Mesenchymal stem cell (in vitro differentiated cells and primary cell): ENCODE data around the gene CRK.

ENCODE experiments used
- DNase-seq: peaks from one replicate; pipeline ENCODE4 v3.0.0-alpha.2; 2013
- H2AFZ ChIP-seq: one replicate; pipeline ENCODE4 v1.6.1; 2013; ENCODE audit warnings: low read depth, mild to moderate bottlenecking, control low read depth, inconsistent platforms, low read length, moderate library complexity
- H2AK5ac ChIP-seq: 2 replicates; pipeline ENCODE4 v1.6.1; 2013; ENCODE audit warnings: low read length, moderate library complexity, mild to moderate bottlenecking, inconsistent platforms; ENCODE audit not compliant: severe bottlenecking
- H2BK120ac ChIP-seq: one replicate; pipeline ENCODE4 v1.6.1; 2013; ENCODE audit warnings: low read depth, mild to moderate bottlenecking, inconsistent platforms, low read length, moderate library complexity
- H2BK12ac ChIP-seq, 2 experiments: one replicate each; pipeline ENCODE4 v1.6.1; 2013; ENCODE audit warnings: inconsistent platforms in 2 of 2, low read length in 2 of 2, mild to moderate bottlenecking in 2 of 2, moderate library complexity in 2 of 2, control low read depth in 1 of 2
- H2BK15ac ChIP-seq: one replicate; pipeline ENCODE4 v1.6.1; 2013; ENCODE audit warnings: mild to moderate bottlenecking, low read depth, inconsistent platforms; ENCODE audit not compliant: poor library complexity, severe bottlenecking
- H2BK5ac ChIP-seq: 2 replicates; pipeline ENCODE4 v1.6.1; 2013; ENCODE audit warnings: low read depth, mild to moderate bottlenecking, low read length, control low read depth, inconsistent platforms; ENCODE audit not compliant: poor library complexity, severe bottlenecking
- H3K14ac ChIP-seq, 2 experiments: one replicate each; pipeline ENCODE4 v1.6.1; 2013; ENCODE audit warnings: inconsistent platforms in 2 of 2, low read length in 2 of 2, control low read depth in 1 of 2, mild to moderate bottlenecking in 1 of 2, moderate library complexity in 1 of 2
- H3K18ac ChIP-seq, 2 experiments: one replicate each; pipeline ENCODE4 v1.6.1; 2013; ENCODE audit warnings: inconsistent platforms in 2 of 2, low read length in 2 of 2, control low read depth in 1 of 2, low read depth in 1 of 2, mild to moderate bottlenecking in 1 of 2
- H3K23ac ChIP-seq, 2 experiments: one replicate each; pipeline ENCODE4 v1.6.1; 2013; ENCODE audit warnings: inconsistent platforms in 2 of 2, low read length in 2 of 2, mild to moderate bottlenecking in 2 of 2, moderate library complexity in 2 of 2, control low read depth in 1 of 2
- H3K27ac ChIP-seq: 2 replicates; pipeline ENCODE4 v1.5.1; 2013; ENCODE audit warnings: mild to moderate bottlenecking, moderate library complexity, low read length, control low read depth, inconsistent platforms; ENCODE audit not compliant: poor library complexity, severe bottlenecking
- H3K27me3 ChIP-seq, 2 experiments: 2 replicates each; pipeline versions ENCODE4 v1.6.1 to v1.7.0; 2013; ENCODE audit warnings: low read length in 2 of 2, mild to moderate bottlenecking in 2 of 2, moderate library complexity in 2 of 2, control low read depth in 1 of 2, inconsistent platforms in 1 of 2; ENCODE audit not compliant: control insufficient read depth in 1 of 2, insufficient read depth in 1 of 2
- H3K36me3 ChIP-seq, 2 experiments: 2 replicates each; pipeline versions ENCODE4 v1.6.1 to v1.7.0; 2013; ENCODE audit warnings: low read length in 2 of 2, control low read depth in 1 of 2, inconsistent platforms in 1 of 2, low read depth in 1 of 2, mild to moderate bottlenecking in 1 of 2; ENCODE audit not compliant: insufficient read depth in 2 of 2, control insufficient read depth in 1 of 2
- H3K4ac ChIP-seq, 2 experiments: one replicate each; pipeline ENCODE4 v1.6.1; 2013; ENCODE audit warnings: inconsistent platforms in 2 of 2, low read length in 2 of 2, mild to moderate bottlenecking in 2 of 2, moderate library complexity in 2 of 2, control low read depth in 1 of 2, low read depth in 1 of 2
- H3K4me1 ChIP-seq: 2 replicates; pipeline ENCODE4 v1.6.1; 2013; ENCODE audit warnings: low read depth, low read length, control low read depth; ENCODE audit not compliant: control insufficient read depth, insufficient read depth
- H3K4me2 ChIP-seq: 2 replicates; pipeline ENCODE4 v1.6.1; 2013; ENCODE audit warnings: low read length, mild to moderate bottlenecking, inconsistent platforms; ENCODE audit not compliant: poor library complexity, severe bottlenecking
- H3K4me3 ChIP-seq, 2 experiments: 2 replicates each; pipeline versions ENCODE4 v1.5.1 to v1.7.0; 2013; ENCODE audit warnings: low read length in 2 of 2, mild to moderate bottlenecking in 2 of 2, control low read depth in 1 of 2, low read depth in 1 of 2; ENCODE audit not compliant: insufficient read depth in 1 of 2
- H3K79me1 ChIP-seq: replicated peaks from 2 replicates; pipeline ENCODE4 v1.6.1; 2013; ENCODE audit warnings: mild to moderate bottlenecking, control low read depth, low read length, inconsistent platforms; ENCODE audit not compliant: poor library complexity, severe bottlenecking
- H3K9ac ChIP-seq: 2 replicates; pipeline ENCODE4 v1.7.0; 2013; ENCODE audit warnings: mild to moderate bottlenecking, low read length, moderate library complexity
- H3K9me3 ChIP-seq: 2 replicates; pipeline ENCODE4 v1.7.0; 2013; ENCODE audit warnings: mild to moderate bottlenecking, low read length; ENCODE audit not compliant: control insufficient read depth
- H4K8ac ChIP-seq: one replicate; pipeline ENCODE4 v1.6.1; 2013; ENCODE audit warnings: inconsistent platforms, mild to moderate bottlenecking, low read length, moderate library complexity
- H4K91ac ChIP-seq: one replicate; pipeline ENCODE4 v1.6.1; 2013; ENCODE audit warnings: mild to moderate bottlenecking, low read length, inconsistent platforms
- WGBS: methylation state at CpG from one replicate; pipeline ENCODE4 v1.1.7; 2013; ENCODE audit warnings: mixed read lengths; 5-methylcytosine and 5-hydroxymethylcytosine counted together

Gene CRK

GRCh38 chr17:1469231-1469852 is 13.3 kb upstream of the CRK start:
- Histone ChIP-seq H3K4me1 (peaks cover 4% of the 10 kb centered on the region), H2AFZ (no peak overlapping the region), H4K8ac (peak overlapping the region; percentile 33), H3K23ac (no peak overlapping the region), H3K14ac (no peak overlapping the region), H3K27ac (no peak overlapping the region), H3K9ac (no peak overlapping the region), H2BK12ac (no peak overlapping the region), H2BK5ac (no peak overlapping the region), H3K27me3 (no peaks in the 10 kb centered on the region), H3K79me1 (peaks cover 31% of the 10 kb centered on the region), H2AK5ac (no peak overlapping the region), H3K4me3 (no peak overlapping the region), H2BK15ac (no peak overlapping the region), H3K9me3 (no peaks in the 10 kb centered on the region), H3K4me2 (no peak overlapping the region), H4K91ac (no peak overlapping the region), H3K18ac (no peak overlapping the region), H2BK120ac (no peak overlapping the region), H3K36me3 (peaks cover 84 to 96% of the 10 kb centered on the region in 2 experiments), H3K4ac (no peak overlapping the region)
- WGBS, result 94% methylated on average over 28 of the region's 28 CpGs
- DNase-seq, result no peak

- no peak overlapping the region for H2BK12ac ChIP-seq
- peak; percentile 73 for DNase-seq
- peaks cover 2% of the 10 kb centered on the region for H3K4me1 ChIP-seq
- H3K79me1 ChIP-seq, result peaks cover 25% of the 10 kb centered on the region
- no peak overlapping the region for H3K4me2 ChIP-seq
- no peak overlapping the region for H4K91ac ChIP-seq
- no peaks in the 10 kb centered on the region for H3K9me3 ChIP-seq
- no peak overlapping the region for H4K8ac ChIP-seq
- H3K4me3 ChIP-seq, result no peak overlapping the region
- H2AK5ac ChIP-seq, result no peak overlapping the region
- no peaks in the 10 kb centered on the region for H3K27me3 ChIP-seq
- H2BK15ac ChIP-seq, result no peak overlapping the region
- no peak overlapping the region for H2BK5ac ChIP-seq
- no peak overlapping the region for H3K27ac ChIP-seq
- no peak overlapping the region for H3K14ac ChIP-seq
- H2BK120ac ChIP-seq, result no peak overlapping the region
- H3K23ac ChIP-seq, result no peak overlapping the region
- no peak overlapping the region for H3K4ac ChIP-seq
- H3K9ac ChIP-seq, result no peak overlapping the region
- H2AFZ ChIP-seq, result no peak overlapping the region
- no peak overlapping the region for H3K18ac ChIP-seq
- 80% methylated on average over 21 of the region's 21 CpGs for WGBS
- peaks cover 78 to 94% of the 10 kb centered on the region in 2 experiments for H3K36me3 ChIP-seq
These were observed 12.0 kb upstream of the CRK start for GRCh38 chr17:1467898-1468492.

GRCh38 chr17:1467258-1467657 is 11.2 kb upstream of the CRK start:
- Histone ChIP-seq H3K18ac (no peak overlapping the region), H4K91ac (no peak overlapping the region), H3K27me3 (no peaks in the 10 kb centered on the region), H4K8ac (no peak overlapping the region), H2AK5ac (no peak overlapping the region), H3K79me1 (peaks cover 22% of the 10 kb centered on the region), H3K4me2 (no peak overlapping the region), H3K4me1 (peaks cover 6% of the 10 kb centered on the region), H2BK120ac (no peak overlapping the region), H2BK5ac (no peak overlapping the region), H3K36me3 (peaks cover 77 to 88% of the 10 kb centered on the region in 2 experiments), H2AFZ (no peak overlapping the region), H2BK15ac (no peak overlapping the region), H3K9ac (no peak overlapping the region), H2BK12ac (no peak overlapping the region), H3K9me3 (no peaks in the 10 kb centered on the region), H3K14ac (no peak overlapping the region), H3K4me3 (no peak overlapping the region), H3K4ac (no peak overlapping the region), H3K27ac (no peak overlapping the region), H3K23ac (no peak overlapping the region)
- DNase-seq, result no peak
- 96% methylated on average over 8 of the region's 16 CpGs for WGBS

- Histone ChIP-seq H2AK5ac (no peak overlapping the region), H2AFZ (no peak overlapping the region), H3K23ac (no peak overlapping the region), H3K27ac (no peak overlapping the region), H3K4me1 (peaks cover 12% of the 10 kb centered on the region), H3K4me3 (no peak overlapping the region), H2BK12ac (no peak overlapping the region), H4K8ac (no peak overlapping the region), H2BK5ac (no peak overlapping the region), H2BK15ac (no peak overlapping the region), H4K91ac (no peak overlapping the region), H3K36me3 (peaks cover 57% of the 10 kb centered on the region in 2 experiments), H3K14ac (no peak overlapping the region), H3K4ac (no peak overlapping the region), H3K4me2 (no peak overlapping the region), H3K9ac (no peak overlapping the region), H3K27me3 (no peaks in the 10 kb centered on the region), H2BK120ac (no peak overlapping the region), H3K18ac (no peak overlapping the region), H3K9me3 (no peaks in the 10 kb centered on the region), H3K79me1 (peaks cover 8% of the 10 kb centered on the region)
- WGBS, result 92% methylated on average over 8 of the region's 8 CpGs
- DNase-seq, result no peak
These were observed 8.2 kb upstream of the CRK start for GRCh38 chr17:1464186-1464585.
